IPS DF 4.7 (cell line): ENCODE data around the gene MRGPRF.

Source experiments
- DNase-seq: peaks from one replicate; pipeline ENCODE4 v3.0.0-alpha.2; 2013; ENCODE audit warnings: low spot score; ENCODE audit errors: extremely low read depth

Gene MRGPRF

GRCh38 chr11:69050592-69051380 lies 37.7 kb upstream of the MRGPRF start:
- DNase-seq = no peak

- DNase-seq = no peak
Observed at GRCh38 chr11:69049490-69049867, 36.4 kb upstream of the MRGPRF start.

GRCh38 chr11:69048694-69049489 lies 35.8 kb upstream of the MRGPRF start, which contains the start of gene TPCN2:
Gene TPCN2, plus strand, starts transcription at chr11:69048932. Its CDS starts 66 bp downstream, at chr11:69048998.
- peak; percentile 80 for DNase-seq

DNA sequence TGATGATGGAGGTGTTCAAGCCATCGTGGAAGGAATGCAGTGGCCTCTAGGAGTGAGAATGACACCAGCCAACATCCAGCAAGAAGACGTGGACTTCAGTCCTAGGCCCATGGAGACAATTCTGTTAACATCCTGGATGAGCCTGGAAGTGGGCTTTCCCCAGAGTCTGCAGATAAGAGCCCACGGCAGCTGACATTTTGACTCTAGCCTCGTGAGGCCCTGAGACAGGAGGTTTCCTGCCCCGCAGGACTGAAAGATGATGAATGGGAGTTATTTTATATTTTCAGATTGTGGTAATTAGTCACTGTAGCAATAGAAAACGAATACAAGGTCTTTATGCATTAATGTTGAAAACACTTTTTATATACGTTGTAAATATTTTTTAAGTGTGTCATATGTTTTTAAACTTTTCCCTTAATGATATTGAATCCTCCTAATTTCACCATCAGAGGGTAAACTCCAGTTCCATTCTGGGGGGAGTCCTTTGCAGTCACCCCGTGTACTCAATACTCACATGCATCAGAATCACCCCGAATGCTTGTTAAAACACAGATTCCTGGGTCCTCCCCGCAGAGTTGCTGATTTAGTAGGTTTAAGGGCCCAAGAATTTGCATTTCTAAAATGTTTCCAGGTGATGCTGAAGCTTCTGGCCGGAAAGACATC lies 35.1 kb upstream of the MRGPRF start:
- DNase-seq = no peak

DNA sequence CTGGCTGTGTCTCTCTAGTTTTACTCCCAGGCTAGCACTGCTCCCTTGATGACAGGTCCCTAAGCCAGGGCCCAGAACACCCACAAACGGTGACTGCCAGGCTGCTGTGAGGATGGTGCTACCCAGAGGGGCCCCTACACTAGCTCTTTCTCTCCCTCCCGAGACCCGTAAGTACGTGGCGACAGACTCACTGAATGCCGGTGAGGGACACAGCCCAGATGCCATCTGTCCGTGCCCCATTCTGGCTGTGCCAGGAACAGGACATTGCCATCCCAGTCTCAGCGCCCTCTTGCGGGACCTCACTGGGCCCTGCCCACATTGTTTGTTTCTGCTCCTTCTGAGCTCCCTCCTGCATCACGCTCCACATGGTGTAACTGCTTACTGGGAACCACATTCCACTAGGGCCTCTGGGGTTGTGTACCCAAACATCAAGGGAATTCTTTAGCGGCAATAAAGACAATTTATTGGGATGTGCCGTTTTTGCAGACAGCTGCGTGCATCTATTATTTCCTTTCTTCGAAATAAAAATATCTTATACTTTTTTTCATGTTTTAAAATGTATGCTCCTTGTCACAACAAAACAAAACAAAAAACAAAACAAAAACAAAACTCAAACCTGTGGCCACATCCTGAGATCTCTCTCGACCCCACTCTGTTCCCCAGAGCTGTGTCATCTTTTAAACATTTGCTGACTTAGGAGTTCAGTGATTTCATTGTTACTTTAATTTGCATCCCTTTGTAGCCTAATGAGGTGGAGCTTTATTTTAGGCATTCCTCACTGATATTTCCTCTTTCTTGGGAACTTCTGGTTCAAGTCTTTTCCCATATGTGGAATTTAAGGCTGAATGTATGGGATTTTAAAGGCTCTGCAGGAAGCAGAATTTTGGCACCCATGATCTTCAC lies 31.3 kb upstream of the MRGPRF start:
- peak; percentile 68 for DNase-seq

- no peak for DNase-seq
Observed at GRCh38 chr11:69041516-69041915, 28.5 kb upstream of the MRGPRF start.

DNA sequence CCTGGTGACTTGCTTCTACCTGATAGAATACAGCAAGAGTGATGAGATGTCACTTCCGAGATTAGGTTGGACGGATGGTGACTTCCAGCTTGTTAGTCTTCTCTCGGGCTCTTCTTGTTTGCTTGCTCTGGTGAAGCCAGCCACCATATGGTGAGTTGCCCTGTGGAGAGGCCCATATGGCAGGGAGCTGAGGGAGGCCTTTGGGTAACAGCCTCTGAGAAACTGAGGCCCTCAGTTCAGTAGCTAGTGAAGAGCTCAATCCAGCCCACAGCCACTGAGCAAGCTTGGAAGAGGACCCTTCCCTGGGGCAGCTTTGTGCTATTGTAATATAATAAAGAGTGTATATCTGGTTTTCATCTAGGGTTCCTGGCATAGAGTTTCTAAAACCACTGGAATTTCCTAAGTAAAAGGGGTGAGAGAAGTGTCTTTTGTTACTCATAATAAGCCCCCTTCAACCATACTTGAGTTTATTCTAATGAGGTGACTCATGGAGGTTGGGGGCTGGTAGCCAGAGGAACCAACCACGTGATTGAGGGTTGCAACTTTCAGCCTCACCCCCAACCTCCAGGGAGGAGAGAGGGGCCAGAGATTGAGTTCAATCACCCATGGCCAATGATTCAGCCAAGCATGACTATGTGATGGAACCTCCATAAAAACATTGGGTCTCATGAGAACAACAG lies 27.7 kb upstream of the MRGPRF start:
- DNase-seq = no peak

- no peak for DNase-seq
Observed at GRCh38 chr11:69040051-69040450, 27.0 kb upstream of the MRGPRF start.

- DNase-seq = no peak
Observed at GRCh38 chr11:69039501-69039900, 26.5 kb upstream of the MRGPRF start.

- DNase-seq = no peak
Observed at GRCh38 chr11:69037544-69037943, 24.5 kb upstream of the MRGPRF start.

GRCh38 chr11:69037074-69037473 lies 24.0 kb upstream of the MRGPRF start:
- DNase-seq = no peak

DNA sequence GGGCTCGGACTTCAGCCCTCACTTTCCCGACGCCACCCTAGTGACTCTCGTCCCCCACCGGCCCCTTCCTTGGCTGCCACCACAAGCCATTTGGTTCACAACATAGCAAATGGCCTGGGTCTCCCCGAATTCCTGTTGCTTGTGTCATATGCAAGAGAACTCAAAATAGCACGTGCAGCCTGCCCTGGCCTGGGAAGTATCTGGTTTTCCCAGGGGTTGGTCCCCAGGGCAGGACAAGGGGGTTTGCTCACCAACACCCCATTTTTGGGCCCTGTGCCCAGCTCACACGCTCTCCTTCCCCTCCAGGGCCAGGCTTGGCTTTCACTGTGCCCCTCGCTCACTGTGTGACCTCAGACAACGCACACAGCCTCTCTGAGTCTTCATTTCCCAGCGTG lies 22.9 kb upstream of the MRGPRF start:
- no peak for DNase-seq

DNA sequence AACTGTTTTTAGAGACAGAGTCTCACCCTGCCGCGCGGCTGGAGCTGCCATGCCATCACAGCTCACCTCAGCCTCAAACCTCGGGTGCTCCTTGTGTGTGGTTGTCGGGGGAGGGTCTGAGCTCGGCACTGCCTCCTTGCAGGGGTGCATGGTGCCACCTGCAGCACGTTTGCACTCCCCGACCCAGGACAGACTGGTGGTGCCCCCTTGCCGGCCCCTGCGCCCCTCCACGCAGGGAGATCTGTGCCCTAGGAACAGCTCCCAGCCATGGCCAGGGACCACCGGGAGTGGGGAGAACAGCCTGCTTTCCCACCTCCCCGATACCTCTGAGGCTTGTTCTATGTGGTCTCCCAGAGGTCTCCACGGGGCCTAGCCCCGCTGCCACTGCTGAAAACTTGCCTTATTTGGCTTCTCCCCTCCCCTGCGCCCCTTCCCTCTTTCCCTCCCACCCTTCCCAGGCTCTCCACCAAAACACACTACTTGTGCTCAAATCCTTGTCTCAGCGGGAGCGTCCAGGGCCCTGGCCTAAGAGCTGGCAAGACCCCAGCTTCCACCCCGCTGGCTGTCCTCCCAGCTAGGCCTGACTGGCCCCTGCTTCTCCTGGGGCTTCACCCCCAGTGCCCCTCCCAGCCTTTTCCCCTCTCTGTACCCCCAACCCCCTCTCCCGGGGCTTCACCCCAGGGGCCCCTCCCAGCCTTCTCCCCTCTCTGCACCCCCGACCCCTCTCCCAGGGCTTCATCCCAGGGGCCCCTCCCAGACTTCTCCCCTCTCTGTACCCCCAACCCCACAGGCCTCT lies 22.3 kb upstream of the MRGPRF start:
- no peak for DNase-seq

GRCh38 chr11:69034123-69034867 lies 21.2 kb upstream of the MRGPRF start:
- no peak for DNase-seq

DNA sequence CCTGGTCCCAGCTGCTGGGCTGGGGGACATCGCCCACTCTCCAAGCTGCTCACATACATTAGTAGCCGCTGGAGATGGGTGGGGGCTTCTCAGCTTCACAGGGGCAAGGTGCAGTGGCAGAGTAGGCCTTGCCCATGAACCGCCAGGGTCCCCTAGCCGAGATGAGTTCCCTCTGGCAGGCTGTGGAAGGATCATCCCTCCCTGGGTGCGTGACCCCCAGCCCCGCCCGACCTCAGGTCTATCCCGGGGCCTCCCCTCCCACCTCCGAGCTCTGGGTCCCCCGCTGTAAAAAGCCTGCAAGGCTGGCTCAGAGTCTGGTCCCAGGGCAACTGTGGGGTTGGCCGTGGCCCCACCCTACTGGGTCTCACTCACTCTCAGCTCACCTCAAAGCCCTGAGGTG lies 20.4 kb upstream of the MRGPRF start:
- DNase-seq = no peak

- DNase-seq = no peak
Observed at GRCh38 chr11:69032833-69033232, 19.8 kb upstream of the MRGPRF start.

DNA sequence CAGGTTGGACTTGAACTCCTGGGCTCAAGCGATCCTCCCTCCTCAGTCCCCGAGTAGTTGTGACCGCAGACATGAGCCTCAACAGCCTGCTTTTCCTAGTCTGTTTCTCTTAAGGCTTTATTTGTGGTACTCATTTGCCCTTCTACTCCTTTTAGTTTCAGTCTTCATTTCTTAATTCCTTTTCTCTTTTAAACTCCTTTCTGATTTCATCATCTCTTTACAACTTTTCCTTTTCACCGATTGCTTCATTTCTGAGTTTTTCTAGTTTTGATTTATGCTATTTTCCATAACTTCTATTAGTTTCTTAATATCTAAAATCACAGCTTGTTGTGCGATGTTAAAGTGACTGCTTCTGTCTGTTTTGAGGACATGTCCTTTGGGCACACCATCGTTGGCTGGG lies 17.3 kb upstream of the MRGPRF start:
- no peak for DNase-seq

GRCh38 chr11:69027704-69028372 lies 14.8 kb upstream of the MRGPRF start:
- DNase-seq = no peak
